Measurements from ENCODE around the gene CFAP90. TPM values are rescaled to one million over a fixed set of nuclear protein-coding genes. Genes with fewer than 3 reads are reported as not detected.

CFAP90 gene
- total RNA-seq, 3 donors from 2014 or later (not counting 1 experiment from before 2014, with no cell fraction given): not detected

DNA sequence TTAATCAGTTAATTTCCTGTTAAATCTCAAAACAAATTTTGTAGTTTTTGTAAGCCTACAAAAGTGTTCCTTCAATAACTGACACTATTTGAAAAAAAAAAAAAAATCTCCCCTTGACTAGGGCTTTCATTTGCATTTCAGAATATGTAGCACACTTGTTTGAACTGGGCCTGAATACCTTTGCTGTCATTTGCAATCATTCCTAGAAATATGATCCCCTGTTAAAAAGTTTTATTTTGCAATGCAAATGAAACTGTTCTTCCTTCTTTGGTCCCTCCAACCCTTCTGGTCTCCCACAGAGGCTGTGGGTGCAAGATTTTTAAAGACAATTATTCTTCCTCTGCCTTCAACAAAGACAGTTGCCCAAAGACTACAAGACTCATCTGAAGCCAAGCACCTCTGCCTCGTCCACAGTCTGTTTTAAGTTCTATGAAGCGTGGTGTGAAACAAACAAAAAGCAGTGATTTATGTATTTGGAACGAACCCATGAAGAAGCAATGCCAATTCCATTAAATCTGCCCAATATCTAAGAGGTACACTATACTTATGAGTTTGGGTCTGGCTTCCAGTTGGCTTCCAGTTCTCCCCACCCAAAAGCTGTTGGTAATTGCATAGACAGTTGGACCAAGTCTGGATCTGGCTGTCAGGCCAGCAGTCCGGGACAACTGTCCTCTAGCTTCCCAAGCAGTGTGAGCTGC is 66.1 kb downstream of the CFAP90 start:
- intact Hi-C loops (cut with micrococcal nuclease): no loop called here
- H3K4me1 Mint-ChIP-seq: no peaks in the 10 kb centered on the region
- H3K4me1 ChIP-seq (ENCODE audit: control insufficient read depth, insufficient read depth, low read length): peaks cover 1% of the 10 kb centered on the region
- H3K27ac ChIP-seq (ENCODE audit: low read length): no peak overlapping the region
- H3K27ac Mint-ChIP-seq: no peak overlapping the region
- no peak overlapping the region for H3K4me3 ChIP-seq (ENCODE audit: low read length)
- no peaks in the 10 kb centered on the region for H3K36me3 ChIP-seq (ENCODE audit: control insufficient read depth, insufficient read depth, low read length)
- H3K27me3 ChIP-seq (ENCODE audit: control insufficient read depth, insufficient read depth, low read length): peaks cover 4% of the 10 kb centered on the region
- H3K4me3 Mint-ChIP-seq: no peak overlapping the region
- ATAC-seq (no peak), DNase-seq (no peak)
- H3K27me3 Mint-ChIP-seq (ENCODE audit: low read depth in 2 of 2): peaks cover 6 to 14% of the 10 kb centered on the region in 2 donors
- H3K36me3 Mint-ChIP-seq: no peaks in the 10 kb centered on the region
- H3K9me3 Mint-ChIP-seq: peaks cover 0 to 2% of the 10 kb centered on the region in 2 donors
- 80% methylated on average over 4 of the region's 4 CpGs for WGBS (ENCODE audit: insufficient coverage)
- TF ChIP-seq, protein P1, sequence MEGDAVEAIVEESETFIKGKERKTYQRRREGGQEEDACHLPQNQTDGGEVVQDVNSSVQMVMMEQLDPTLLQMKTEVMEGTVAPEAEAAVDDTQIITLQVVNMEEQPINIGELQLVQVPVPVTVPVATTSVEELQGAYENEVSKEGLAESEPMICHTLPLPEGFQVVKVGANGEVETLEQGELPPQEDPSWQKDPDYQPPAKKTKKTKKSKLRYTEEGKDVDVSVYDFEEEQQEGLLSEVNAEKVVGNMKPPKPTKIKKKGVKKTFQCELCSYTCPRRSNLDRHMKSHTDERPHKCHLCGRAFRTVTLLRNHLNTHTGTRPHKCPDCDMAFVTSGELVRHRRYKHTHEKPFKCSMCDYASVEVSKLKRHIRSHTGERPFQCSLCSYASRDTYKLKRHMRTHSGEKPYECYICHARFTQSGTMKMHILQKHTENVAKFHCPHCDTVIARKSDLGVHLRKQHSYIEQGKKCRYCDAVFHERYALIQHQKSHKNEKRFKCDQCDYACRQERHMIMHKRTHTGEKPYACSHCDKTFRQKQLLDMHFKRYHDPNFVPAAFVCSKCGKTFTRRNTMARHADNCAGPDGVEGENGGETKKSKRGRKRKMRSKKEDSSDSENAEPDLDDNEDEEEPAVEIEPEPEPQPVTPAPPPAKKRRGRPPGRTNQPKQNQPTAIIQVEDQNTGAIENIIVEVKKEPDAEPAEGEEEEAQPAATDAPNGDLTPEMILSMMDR (IDR thresholded peaks at IDR 0.05): no peak
- no peaks in the 10 kb centered on the region for H3K9me3 ChIP-seq (ENCODE audit: control insufficient read depth, insufficient read depth, low read length)

GRCh38 chr5:7781899-7782298 is 69.0 kb downstream of the CFAP90 start:
- H3K4me1 Mint-ChIP-seq: peaks cover 9 to 10% of the 10 kb centered on the region in 2 donors

More at GRCh38 chr5:7781899-7782298, 69.0 kb downstream of the CFAP90 start:
- TF ChIP-seq, protein P1 (IDR thresholded peaks at IDR 0.05): no peak
- intact Hi-C loops (cut with micrococcal nuclease): no loop called here
- 32% methylated on average over 3 of the region's 3 CpGs for WGBS (ENCODE audit: insufficient coverage)
- Histone ChIP-seq H3K4me1 (ENCODE audit: control insufficient read depth, insufficient read depth, low read length) (peaks cover 14% of the 10 kb centered on the region), H3K36me3 (ENCODE audit: control insufficient read depth, insufficient read depth, low read length) (no peaks in the 10 kb centered on the region), H3K9me3 (ENCODE audit: control insufficient read depth, insufficient read depth, low read length) (no peaks in the 10 kb centered on the region), H3K27me3 (ENCODE audit: control insufficient read depth, insufficient read depth, low read length) (peaks cover 4% of the 10 kb centered on the region), H3K4me3 (ENCODE audit: low read length) (no peak overlapping the region), H3K27ac (ENCODE audit: low read length) (no peak overlapping the region)
- H3K27me3 Mint-ChIP-seq (ENCODE audit: low read depth in 2 of 2): peaks cover 9 to 30% of the 10 kb centered on the region in 2 donors
- no peak overlapping the region for H3K4me3 Mint-ChIP-seq
- peaks cover 0 to 2% of the 10 kb centered on the region in 2 donors for H3K9me3 Mint-ChIP-seq
- no peaks in the 10 kb centered on the region for H3K36me3 Mint-ChIP-seq
- DNase-seq: no peak
- no peak for ATAC-seq
- no peak overlapping the region for H3K27ac Mint-ChIP-seq

Other genes with a start within 250 kb of the CFAP90 start
- gene FASTKD3, start 17.9 kb upstream of the CFAP90 start, total RNA-seq: 10 to 100 TPM in 1 of 3 donors, 1 to 10 TPM in 2; 8.0 to 10.6 (median 8.6) TPM
- gene MTRR, start 18.0 kb upstream of the CFAP90 start, total RNA-seq: 10 to 100 TPM; 55.7 to 78.4 (median 69.9) TPM